Omental fat pad (tissue), 4 donors: Measurements from ENCODE around the gene PDE6H. TPM values are rescaled to one million over a fixed set of nuclear protein-coding genes. Genes with fewer than 3 reads are reported as not detected.

Experiments used
- ATAC-seq: fragments of 150-250 bp; one replicate; pipeline ENCODE4 v1.9.1; 2016; ENCODE audit warnings: mild to moderate bottlenecking, moderate library complexity; ENCODE audit not compliant: low FRiP score
- DNase-seq: peaks from one replicate; pipeline ENCODE4 v3.0.0-alpha.2; 2019; ENCODE audit warnings: low spot score
- total RNA-seq, 4 donors: library from RNA; depleted of rRNA; stranded (reverse); fragments of >200 nt; gene quantifications; one replicate each; pipeline ENCODE4 v1.1.0, GENCODE V29; 2016
- TF ChIP-seq, protein P1 (sequence below), 3 donors: fragments of 450-650 bp; IDR thresholded peaks; one replicate each; pipeline ENCODE4 v1.5.1; 2016 to 2017; ENCODE audit warnings: antibody characterized with exemption in 3 of 3, mild to moderate bottlenecking in 3 of 3, moderate library complexity in 2 of 3

Gene PDE6H
- total RNA-seq, 4 donors from 2014 or later = not detected

DNA sequence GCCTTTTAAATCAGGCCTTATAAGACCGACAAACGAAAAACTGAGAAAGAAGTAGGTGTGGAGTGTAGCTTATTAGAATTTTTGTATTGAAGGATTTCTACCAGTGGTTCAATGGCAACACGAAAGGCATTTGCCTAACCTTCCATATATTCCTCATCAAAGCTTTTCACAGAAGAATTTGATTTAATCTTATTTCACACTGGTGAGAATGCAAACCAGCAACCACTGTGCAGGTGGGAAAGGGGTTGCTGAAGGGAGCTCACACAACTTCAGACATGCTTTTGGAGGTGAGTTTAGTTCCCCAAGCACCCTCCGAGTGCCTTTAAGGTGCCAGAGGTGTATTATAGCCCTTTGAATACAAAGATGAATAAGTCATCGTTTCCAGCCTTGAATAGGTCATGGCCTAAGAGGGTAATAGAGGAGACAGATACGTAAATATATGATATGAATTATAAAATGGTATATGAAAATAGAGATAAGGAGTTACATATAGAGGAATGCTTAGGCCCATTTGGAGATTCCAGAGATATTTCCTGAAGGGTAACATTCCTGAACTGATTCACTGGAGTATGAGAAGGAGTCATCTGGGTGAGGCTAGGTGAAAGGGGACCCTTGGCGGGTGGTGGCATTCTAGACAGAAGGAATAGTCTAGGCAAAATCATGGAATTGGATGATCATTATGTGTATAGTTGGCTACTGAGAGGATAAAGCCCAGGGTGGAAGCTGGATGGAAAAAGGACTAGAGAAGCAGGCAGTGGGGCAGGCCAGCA is 40.9 kb upstream of the PDE6H start:
- TF ChIP-seq, protein P1, sequence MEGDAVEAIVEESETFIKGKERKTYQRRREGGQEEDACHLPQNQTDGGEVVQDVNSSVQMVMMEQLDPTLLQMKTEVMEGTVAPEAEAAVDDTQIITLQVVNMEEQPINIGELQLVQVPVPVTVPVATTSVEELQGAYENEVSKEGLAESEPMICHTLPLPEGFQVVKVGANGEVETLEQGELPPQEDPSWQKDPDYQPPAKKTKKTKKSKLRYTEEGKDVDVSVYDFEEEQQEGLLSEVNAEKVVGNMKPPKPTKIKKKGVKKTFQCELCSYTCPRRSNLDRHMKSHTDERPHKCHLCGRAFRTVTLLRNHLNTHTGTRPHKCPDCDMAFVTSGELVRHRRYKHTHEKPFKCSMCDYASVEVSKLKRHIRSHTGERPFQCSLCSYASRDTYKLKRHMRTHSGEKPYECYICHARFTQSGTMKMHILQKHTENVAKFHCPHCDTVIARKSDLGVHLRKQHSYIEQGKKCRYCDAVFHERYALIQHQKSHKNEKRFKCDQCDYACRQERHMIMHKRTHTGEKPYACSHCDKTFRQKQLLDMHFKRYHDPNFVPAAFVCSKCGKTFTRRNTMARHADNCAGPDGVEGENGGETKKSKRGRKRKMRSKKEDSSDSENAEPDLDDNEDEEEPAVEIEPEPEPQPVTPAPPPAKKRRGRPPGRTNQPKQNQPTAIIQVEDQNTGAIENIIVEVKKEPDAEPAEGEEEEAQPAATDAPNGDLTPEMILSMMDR (IDR thresholded peaks at IDR 0.05) = no peak
- no peak for DNase-seq
- ATAC-seq = no peak

DNA sequence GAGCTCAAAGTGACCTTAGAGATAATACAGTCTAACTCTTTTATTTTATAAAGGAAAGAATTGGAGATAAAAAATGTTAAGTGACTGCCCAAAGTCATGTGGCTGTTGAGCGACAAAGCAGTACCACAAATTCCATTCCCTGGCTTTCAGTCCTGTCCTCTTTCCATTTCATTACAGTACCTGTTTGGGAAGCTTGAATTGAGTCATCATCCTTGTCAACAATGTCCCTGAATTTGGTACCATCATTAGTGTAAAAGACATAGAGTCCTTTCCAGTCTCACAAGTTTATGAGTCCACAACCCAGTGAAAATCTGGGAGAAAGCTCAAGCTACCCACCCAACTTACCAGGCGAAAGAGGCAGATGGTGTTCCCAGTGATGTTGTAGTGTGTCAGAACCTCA is 38.3 kb upstream of the PDE6H start:
- TF ChIP-seq, protein P1 (IDR thresholded peaks at IDR 0.05) = no peak
- ATAC-seq = no peak
- no peak for DNase-seq

DNA sequence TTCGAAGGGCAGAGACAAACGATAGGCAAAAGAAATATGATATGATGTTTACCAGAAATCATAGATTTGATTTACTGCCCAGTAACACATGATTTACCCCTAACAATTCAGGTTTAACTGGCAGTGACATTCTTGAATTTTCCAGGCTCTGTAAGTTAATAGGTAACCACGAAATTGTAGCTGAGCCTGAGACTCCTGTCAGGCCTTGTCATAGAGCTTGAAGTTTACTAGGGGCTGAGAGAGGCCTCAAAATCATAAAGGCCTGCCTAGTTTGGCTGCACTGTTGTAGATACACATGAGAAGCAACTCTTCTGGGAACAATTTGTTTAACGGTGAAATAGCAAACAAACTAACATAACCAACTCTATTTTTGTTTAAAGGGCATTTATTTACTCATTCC is 37.8 kb upstream of the PDE6H start:
- DNase-seq = no peak
- TF ChIP-seq, protein P1 (IDR thresholded peaks at IDR 0.05) = no peak
- no peak for ATAC-seq

DNA sequence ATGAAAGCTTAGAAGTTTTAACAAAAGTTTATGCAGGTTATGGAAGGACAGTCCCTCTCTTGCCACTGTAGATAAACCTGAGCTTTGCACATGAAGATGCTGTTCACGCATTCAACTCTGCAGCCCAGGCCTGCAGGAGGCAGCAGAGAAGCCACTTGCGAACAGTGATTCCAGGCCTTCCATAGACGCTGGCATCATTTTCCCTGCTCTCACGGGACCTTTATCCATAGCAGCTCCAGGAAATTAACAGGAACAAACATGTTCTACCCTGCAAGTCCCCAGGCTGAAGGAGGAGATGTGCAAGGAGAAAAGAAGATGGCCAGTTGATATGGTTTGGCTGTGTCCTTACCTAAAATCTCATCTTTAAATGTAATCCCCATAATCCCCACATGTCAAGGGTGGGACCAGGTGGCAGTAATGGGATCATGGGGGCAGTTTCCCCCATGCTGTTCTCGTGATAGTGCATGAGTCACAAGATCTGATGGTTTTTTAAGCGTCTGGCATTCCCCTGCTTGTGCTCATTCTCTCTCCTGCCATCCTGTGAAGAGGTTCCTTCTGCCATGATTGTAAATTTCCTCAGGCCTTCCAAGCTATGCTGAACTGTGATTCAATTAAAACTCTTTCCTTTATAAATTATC is 36.5 kb upstream of the PDE6H start:
- no peak for ATAC-seq
- TF ChIP-seq, protein P1 (IDR thresholded peaks at IDR 0.05) = no peak
- no peak for DNase-seq

DNA sequence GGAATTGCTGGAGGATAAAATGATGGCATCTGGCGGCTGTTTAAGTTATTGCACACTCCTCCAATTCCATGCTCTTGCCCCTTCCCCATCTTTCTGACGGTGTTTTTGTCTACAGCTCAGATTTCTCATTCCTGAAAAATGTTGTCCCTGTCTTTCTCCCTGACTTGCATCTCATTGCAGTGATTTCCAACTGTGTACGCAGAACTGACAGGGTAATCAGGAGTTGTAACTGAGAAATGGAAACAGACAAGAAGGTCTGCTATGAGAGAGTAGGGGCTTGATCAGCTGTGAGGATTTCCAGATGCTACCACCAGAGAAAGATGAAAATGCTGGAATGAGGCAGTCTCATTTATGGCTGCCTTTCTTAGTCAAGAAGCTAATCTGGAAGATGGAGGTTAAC is 35.8 kb upstream of the PDE6H start:
- DNase-seq (no peak), ATAC-seq (no peak)
- TF ChIP-seq, protein P1 (IDR thresholded peaks at IDR 0.05) = no peak

DNA sequence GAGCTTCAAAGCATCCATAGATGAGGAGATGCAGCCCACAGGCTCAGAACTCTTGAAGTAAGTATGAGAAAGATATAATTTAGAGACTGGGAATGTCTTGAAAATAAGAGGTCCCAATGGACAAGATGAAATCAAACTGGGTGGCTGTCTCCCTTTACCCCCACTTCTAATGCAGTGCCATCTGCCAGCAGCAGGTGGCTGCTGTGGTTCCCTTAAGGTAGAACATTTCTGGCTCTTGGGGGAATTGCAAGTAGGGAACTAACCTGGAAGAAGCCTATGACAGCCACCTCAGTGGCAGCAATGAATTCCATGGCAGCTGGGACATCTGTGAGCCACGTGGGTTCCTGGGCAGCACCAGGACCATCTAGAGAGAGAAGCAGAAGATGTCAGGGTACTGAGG is 35.2 kb upstream of the PDE6H start:
- no peak for ATAC-seq
- TF ChIP-seq, protein P1 (IDR thresholded peaks at IDR 0.05) = no peak
- no peak for DNase-seq

DNA sequence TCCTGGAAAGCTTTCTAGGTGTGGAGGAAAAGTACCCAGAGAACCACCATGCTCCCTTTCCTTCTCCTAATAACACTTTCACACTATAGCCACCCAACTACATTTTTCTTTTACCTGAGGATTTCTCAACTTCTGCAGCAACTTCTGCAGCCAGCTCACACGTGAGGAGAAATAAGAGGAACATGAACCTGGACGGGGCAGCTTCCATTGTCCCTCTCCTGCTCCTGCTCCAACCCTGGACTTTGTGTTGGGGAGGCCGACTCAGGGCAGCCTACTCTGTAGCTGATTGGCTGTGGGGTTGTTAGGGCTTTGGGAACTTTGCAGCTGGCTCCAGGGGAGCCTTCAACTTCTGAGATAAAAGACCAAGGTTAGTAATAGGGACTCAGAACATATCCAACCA is 34.5 kb upstream of the PDE6H start, which contains the start of gene ERP27:
Gene ERP27 (minus strand): TSS at position 237 of the 400 bp plus-strand sequence. CDS start 29 bp downstream, at position 208.
- TF ChIP-seq, protein P1 (IDR thresholded peaks at IDR 0.05) = no peak
- no peak for ATAC-seq

More for the DNA sequence above, 34.5 kb upstream of the PDE6H start, which contains the start of gene ERP27:
- no peak for DNase-seq
